ENCODE data around the gene JHY.
A peak's percentile ranks its signal among the peaks of the same experiment; 100 is the strongest.

The JHY gene

DNA sequence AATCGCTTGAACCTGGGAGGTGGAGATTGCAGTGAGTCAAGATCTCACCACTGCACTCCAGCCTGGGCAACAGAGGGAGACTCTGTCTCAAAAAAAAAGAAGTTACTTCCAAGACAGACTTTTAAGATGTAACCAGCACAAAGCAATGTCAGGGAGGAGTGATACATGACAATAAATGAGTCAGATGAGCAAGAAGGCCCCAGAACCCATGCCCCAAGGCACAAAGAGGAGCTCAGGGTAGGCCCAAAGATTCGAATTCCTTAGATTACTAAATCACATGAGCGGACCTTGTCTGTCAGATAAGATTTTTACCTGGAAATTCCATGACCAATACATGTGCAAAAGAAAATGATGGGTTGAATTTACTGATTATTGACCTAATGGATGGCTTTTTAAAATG, 10.5 kb upstream of the JHY start:
- FAIRE-seq: no peak

- FAIRE-seq: no peak
These were observed 7.6 kb upstream of the JHY start for GRCh38 chr11:122874991-122875390.

GRCh38 chr11:122877732-122878131, 4.8 kb upstream of the JHY start:
- no peak for FAIRE-seq

DNA sequence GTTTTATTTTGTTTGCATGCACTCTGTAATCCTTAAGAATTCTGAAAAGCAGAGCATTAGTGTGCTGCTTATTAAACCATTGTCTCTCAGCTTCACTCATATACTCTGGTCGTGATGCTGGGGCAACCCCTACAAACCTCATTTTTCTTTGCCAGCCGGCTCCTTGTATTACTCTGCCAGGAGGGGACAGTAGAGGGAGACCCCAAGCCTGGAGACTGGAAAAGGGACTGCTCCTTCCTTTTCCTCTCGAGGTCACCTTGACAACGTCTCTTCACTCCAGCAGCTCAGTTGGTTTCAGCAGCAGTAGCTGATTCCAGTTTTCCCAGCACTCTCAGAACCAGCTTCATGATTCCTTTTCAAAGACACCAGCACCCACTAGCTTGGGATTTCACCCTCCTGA, 2.8 kb upstream of the JHY start:
- no peak for FAIRE-seq

- FAIRE-seq: no peak
These were observed 492 bp downstream of the JHY start for GRCh38 chr11:122882857-122883645.

DNA sequence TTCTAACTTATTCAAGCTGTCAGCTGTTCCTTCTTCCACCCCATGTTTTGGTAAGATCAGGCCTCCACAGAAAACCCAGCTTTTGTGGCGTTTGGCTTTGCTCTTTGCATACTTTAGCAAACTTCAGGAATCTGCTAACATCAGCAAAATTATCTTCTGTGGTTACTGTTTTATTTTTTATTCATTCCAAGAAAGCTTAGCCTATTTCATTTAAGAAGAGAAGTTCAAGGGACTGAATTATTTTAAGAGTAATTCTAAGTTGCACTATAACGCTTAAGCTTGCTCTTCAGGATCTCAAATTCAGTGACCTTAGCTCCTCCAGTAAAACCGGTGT, 1.1 kb downstream of the JHY start:
- FAIRE-seq: peak; percentile 84

- no peak for FAIRE-seq
These were observed 5.6 kb downstream of the JHY start for GRCh38 chr11:122888162-122888561.

DNA sequence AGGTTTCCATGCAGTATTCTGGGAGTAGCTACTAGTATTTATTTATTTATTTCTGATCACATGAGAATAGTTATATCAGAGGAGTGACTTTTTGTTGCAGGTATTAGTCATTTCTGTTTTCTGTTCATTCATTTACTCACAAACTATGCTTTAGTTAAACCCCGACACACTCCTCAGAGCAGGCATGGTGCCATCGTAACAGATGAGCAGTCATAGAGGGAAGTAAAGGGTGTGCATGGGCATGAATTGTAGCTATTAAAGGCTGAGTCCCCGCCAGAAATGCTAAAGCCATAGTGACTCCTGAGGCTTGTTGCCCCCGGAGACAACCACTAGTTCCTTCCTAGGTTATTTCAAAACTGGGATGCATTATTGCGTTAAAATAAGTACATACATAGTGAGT, 10.6 kb downstream of the JHY start:
- FAIRE-seq: no peak

DNA sequence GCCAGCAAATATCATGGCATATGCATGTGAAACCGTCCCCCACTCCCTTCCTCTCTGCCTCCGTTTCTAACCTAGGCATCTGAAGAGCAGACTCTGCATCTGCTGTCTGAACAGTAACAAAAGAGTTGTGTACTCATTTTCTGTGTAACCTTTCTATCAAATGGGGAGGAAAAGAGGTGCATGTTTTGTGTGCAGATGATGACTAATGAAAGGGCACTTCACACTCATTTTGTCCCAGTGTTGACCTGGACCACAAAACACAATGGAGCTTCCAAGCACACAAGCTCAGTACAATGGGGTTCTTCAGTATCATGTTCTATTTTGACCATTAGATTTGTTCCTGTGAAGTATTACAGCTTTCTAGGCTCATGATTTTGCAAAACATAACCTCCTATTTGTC, 13.0 kb downstream of the JHY start:
- no peak for FAIRE-seq

DNA sequence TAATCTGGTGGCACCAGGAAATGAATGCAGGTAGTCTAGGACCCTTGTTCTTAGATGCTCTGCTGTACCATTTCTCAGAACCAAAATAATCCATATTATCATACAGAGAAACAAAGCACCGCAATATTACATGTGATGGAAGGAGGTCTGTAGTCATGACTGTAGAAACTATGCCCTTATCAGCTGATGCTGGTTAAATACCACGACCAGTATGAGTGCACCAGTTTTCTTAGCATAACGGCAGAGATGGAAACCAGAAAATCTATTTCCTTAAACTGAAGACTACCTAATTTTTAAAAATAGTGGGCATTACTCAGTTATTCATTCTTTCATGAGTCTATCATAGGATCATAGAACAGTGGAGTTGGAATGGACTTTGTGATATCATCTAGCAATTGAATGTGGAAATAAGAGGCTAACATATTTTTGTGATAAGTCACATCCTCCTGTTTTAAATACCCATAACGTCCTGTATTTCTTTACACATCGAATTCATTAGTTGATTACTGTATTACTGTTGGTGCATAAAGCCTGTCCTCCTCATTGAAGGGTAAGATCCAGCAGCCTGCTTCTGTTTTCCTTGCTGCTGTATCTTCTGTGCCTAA, 15.1 kb downstream of the JHY start:
- no peak for FAIRE-seq

- no peak for FAIRE-seq
These were observed 16.2 kb downstream of the JHY start for GRCh38 chr11:122898799-122899198.

- no peak for FAIRE-seq
These were observed 18.1 kb downstream of the JHY start for GRCh38 chr11:122900587-122901202.

GRCh38 chr11:122902951-122903350, 20.4 kb downstream of the JHY start:
- no peak for FAIRE-seq

DNA sequence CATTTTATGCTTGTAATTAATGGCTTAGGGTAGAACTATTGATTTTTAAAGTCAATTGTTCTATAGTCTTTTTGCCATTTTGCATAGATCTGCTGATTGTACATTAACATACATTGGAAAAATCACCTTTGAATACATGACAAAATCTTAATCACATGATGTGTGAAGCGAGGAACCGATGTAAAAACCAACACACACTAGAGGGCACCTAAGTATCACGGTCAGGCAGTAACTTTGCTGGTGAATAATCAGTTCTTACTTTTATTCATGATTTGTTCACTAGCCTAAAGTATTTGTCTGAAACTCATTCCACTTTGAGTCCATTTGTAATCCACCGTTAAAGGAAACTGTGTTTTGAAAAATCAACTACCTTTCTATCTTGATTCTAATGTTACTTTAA, 28.2 kb downstream of the JHY start:
- peak; percentile 81 for FAIRE-seq

GRCh38 chr11:122917311-122917710, 34.8 kb downstream of the JHY start:
- FAIRE-seq: no peak

- no peak for FAIRE-seq
These were observed 36.2 kb downstream of the JHY start for GRCh38 chr11:122918734-122919133.

GRCh38 chr11:122920579-122920978, 38.0 kb downstream of the JHY start:
- FAIRE-seq: no peak

DNA sequence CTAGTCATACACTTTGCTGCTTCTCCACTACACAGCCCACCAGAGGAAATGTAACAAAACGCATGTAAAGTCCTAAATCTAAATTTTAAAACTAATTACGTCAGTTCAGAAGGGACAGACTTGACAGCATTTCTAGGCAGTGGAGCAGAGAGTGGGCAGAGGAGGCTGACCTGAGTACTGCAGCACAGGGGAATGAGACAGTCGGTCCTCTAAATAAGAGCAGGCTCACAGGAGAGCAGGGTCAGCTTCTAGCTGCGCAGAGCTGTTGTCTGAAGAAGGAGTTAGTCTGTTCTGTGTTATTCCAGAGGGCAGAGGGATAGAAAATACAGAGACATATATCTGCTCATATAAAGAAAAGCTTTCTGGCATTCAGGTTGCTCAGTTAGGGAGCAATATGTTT, 40.3 kb downstream of the JHY start:
- no peak for FAIRE-seq

GRCh38 chr11:122923302-122923701, 40.7 kb downstream of the JHY start:
- FAIRE-seq: no peak

- no peak for FAIRE-seq
These were observed 49.0 kb downstream of the JHY start for GRCh38 chr11:122931510-122931909.

- no peak for FAIRE-seq
These were observed 50.9 kb downstream of the JHY start for GRCh38 chr11:122933416-122933815.

GRCh38 chr11:122937983-122938382, 55.4 kb downstream of the JHY start:
- no peak for FAIRE-seq

DNA sequence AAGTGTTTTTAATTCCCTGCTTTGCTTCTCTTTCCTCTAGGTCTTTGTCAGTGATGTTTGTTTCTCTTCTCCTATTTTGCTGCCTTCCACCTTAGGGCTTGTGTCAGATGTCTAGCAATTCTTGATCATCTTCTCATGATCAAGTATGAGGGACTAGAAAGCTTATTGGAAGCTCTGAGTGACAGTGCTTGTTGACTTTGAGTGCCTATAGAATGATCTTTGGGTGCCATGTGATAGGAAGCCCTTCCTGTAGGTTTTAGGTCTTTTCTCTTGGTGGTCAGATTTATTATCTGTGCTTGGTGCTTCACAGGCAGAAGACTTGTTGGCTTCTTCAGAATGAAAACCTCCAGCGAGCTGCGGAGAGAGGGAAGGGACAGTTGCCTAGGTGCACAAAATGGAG, 56.0 kb downstream of the JHY start:
- no peak for FAIRE-seq

- FAIRE-seq: no peak
These were observed 68.7 kb downstream of the JHY start for GRCh38 chr11:122951211-122951610.

DNA sequence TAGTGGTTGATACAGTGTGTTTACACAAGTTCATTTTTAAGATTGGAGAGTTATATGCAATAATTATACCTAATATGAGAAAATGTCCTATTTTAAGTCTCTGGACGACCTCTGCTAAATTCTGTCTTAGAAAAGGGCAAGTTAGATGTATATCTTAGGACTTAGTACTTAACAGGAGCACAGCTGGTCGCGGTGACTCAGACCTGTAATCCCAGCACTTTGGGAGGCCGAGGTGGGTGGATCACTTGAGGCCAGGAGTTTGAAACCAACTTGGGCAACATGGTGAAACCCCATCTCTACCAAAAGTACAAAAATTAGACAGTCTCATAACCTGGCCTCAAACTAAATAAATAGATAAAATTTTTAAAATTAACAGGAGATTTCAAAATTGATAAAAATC, 71.9 kb downstream of the JHY start:
- FAIRE-seq: no peak

All from islet of Langerhans (tissue), 1 donor.